Measurements from ENCODE around the gene PEBP1.

DNA sequence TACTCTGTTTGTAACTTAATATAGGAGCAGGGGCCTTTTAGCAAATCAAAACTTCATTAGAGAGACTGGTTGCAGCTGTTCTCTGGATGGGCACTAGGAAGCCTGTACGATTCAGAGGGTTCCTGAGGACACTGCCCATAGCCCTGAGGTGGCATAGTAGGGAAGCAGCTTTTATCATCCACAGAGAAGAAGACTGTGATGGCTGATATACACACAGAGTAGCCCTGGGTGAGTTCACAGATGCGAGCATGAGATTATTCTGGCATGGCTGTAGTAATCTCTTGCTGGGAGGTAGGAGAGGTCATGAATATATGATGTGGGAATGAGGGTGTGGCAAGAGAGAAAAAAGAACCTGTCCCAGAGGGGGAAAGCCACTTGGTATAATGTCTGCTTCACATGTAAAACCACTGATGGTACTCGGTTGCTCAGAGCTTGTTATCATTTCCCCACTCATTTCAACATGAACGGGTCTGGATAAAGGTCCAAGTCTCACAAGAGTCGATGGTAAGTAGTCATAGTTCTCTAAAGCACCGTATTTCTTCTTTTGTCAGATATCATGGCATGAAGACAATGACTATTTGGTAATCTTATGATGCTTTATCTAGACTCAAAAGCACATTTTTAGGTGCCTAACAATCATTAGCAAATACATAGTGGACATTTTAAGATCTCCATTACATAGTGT is 52.0 kb downstream of the PEBP1 start:
- TF ChIP-seq POLR2A (IDR thresholded peaks at IDR 0.05; ENCODE audit: low read depth, low read length) (no peak), POLR2AphosphoS5 (IDR thresholded peaks at IDR 0.05; ENCODE audit: low read depth, low read length) (no peak)

Data from GM12892 (cell line).